ENCODE data around the gene CES2.
"Not testable (repeated sequence)": the region's sequence is repeated elsewhere in the genome, so short reads cannot be mapped to it uniquely, and the experiment has no call there.

The CES2 gene

GRCh38 chr16:66935314-66936011, at the start of gene CES2:
CES2 (plus strand) TSS chr16:66935516; CDS start chr16:66935636, 120 bp downstream.
- no peak for DNase-seq (ENCODE audit: low read depth in 1 of 2, low spot score in 1 of 2)
- in situ Hi-C loops (cut with HindIII; ENCODE audit: low pct_unique_long_range_greater_than_20kb, low sequenced_read_pairs), result no loop called here
- no peak for TF ChIP-seq JUND (IDR thresholded peaks at IDR 0.05; ENCODE audit: low read depth)

- peak in 1 of 2 experiments; percentile 57 for DNase-seq (ENCODE audit: low read depth in 1 of 2, low spot score in 1 of 2)
Observed at GRCh38 chr16:66886321-66886720, 49.0 kb upstream of the CES2 start.

GRCh38 chr16:66886914-66887313, 48.4 kb upstream of the CES2 start:
- in situ Hi-C loops (cut with HindIII; ENCODE audit: low pct_unique_long_range_greater_than_20kb, low sequenced_read_pairs), result no loop called here
- no peak for TF ChIP-seq JUND (IDR thresholded peaks at IDR 0.05; ENCODE audit: low read depth)
- peak in 1 of 2 experiments; percentile 40 for DNase-seq (ENCODE audit: low read depth in 1 of 2, low spot score in 1 of 2)

More at GRCh38 chr16:66886321-66886720, 49.0 kb upstream of the CES2 start:
- in situ Hi-C loops (cut with HindIII; ENCODE audit: low pct_unique_long_range_greater_than_20kb, low sequenced_read_pairs), result no loop called here
- no peak for TF ChIP-seq JUND (IDR thresholded peaks at IDR 0.05; ENCODE audit: low read depth)

- in situ Hi-C loops (cut with HindIII; ENCODE audit: low pct_unique_long_range_greater_than_20kb, low sequenced_read_pairs), result no loop called here
- no peak for TF ChIP-seq JUND (IDR thresholded peaks at IDR 0.05; ENCODE audit: low read depth)
- no peak for DNase-seq (ENCODE audit: low read depth in 1 of 2, low spot score in 1 of 2)
Observed at GRCh38 chr16:66888647-66889615, 46.4 kb upstream of the CES2 start.

GRCh38 chr16:66889622-66890021, 45.7 kb upstream of the CES2 start:
- no peak for TF ChIP-seq JUND (IDR thresholded peaks at IDR 0.05; ENCODE audit: low read depth)
- DNase-seq (ENCODE audit: low read depth in 1 of 2, low spot score in 1 of 2), result no peak
- in situ Hi-C loops (cut with HindIII; ENCODE audit: low pct_unique_long_range_greater_than_20kb, low sequenced_read_pairs), result no loop called here

GRCh38 chr16:66890799-66891198, 44.5 kb upstream of the CES2 start:
- in situ Hi-C loops (cut with HindIII; ENCODE audit: low pct_unique_long_range_greater_than_20kb, low sequenced_read_pairs), result no loop called here
- no peak for DNase-seq (ENCODE audit: low read depth in 1 of 2, low spot score in 1 of 2)
- TF ChIP-seq JUND (IDR thresholded peaks at IDR 0.05; ENCODE audit: low read depth), result no peak

GRCh38 chr16:66891360-66891759, 44.0 kb upstream of the CES2 start:
- in situ Hi-C loops (cut with HindIII; ENCODE audit: low pct_unique_long_range_greater_than_20kb, low sequenced_read_pairs), result no loop called here

GRCh38 chr16:66891797-66892196, 43.5 kb upstream of the CES2 start:
- in situ Hi-C loops (cut with HindIII; ENCODE audit: low pct_unique_long_range_greater_than_20kb, low sequenced_read_pairs), result no loop called here
- DNase-seq (ENCODE audit: low read depth in 1 of 2, low spot score in 1 of 2), result no peak
- TF ChIP-seq JUND (IDR thresholded peaks at IDR 0.05; ENCODE audit: low read depth), result no peak

More at GRCh38 chr16:66891360-66891759, 44.0 kb upstream of the CES2 start:
- no peak for DNase-seq (ENCODE audit: low read depth in 1 of 2, low spot score in 1 of 2)
- no peak for TF ChIP-seq JUND (IDR thresholded peaks at IDR 0.05; ENCODE audit: low read depth)

GRCh38 chr16:66894055-66894454, 41.3 kb upstream of the CES2 start:
- DNase-seq (ENCODE audit: low read depth in 1 of 2, low spot score in 1 of 2), result no peak
- in situ Hi-C loops (cut with HindIII; ENCODE audit: low pct_unique_long_range_greater_than_20kb, low sequenced_read_pairs), result no loop called here
- no peak for TF ChIP-seq JUND (IDR thresholded peaks at IDR 0.05; ENCODE audit: low read depth)

GRCh38 chr16:66894948-66895688, 40.2 kb upstream of the CES2 start:
- TF ChIP-seq JUND (IDR thresholded peaks at IDR 0.05; ENCODE audit: low read depth), result no peak
- in situ Hi-C loops (cut with HindIII; ENCODE audit: low pct_unique_long_range_greater_than_20kb, low sequenced_read_pairs), result no loop called here
- peak; percentile 33 to 80 for DNase-seq (ENCODE audit: low read depth in 1 of 2, low spot score in 1 of 2)

- no peak for DNase-seq (ENCODE audit: low read depth in 1 of 2, low spot score in 1 of 2)
- in situ Hi-C loops (cut with HindIII; ENCODE audit: low pct_unique_long_range_greater_than_20kb, low sequenced_read_pairs), result no loop called here
- TF ChIP-seq JUND (IDR thresholded peaks at IDR 0.05; ENCODE audit: low read depth), result no peak
Observed at GRCh38 chr16:66895689-66895979, 39.7 kb upstream of the CES2 start.

- DNase-seq (ENCODE audit: low read depth in 1 of 2, low spot score in 1 of 2), result no peak
- in situ Hi-C loops (cut with HindIII; ENCODE audit: low pct_unique_long_range_greater_than_20kb, low sequenced_read_pairs), result no loop called here
- no peak for TF ChIP-seq JUND (IDR thresholded peaks at IDR 0.05; ENCODE audit: low read depth)
Observed at GRCh38 chr16:66895999-66896398, 39.3 kb upstream of the CES2 start.

GRCh38 chr16:66896682-66897081, 38.6 kb upstream of the CES2 start:
- in situ Hi-C loops (cut with HindIII; ENCODE audit: low pct_unique_long_range_greater_than_20kb, low sequenced_read_pairs); DNase-seq (ENCODE audit: low read depth in 1 of 2, low spot score in 1 of 2): not testable (repeated sequence)

All from T47D (cell line).